IPS DF 4.7 (cell line): ENCODE results near the gene ADIPOR2.
A peak's percentile ranks its signal among the peaks of the same experiment; 100 is the strongest.

ENCODE experiments used
- DNase-seq: peaks from one replicate; pipeline ENCODE4 v3.0.0-alpha.2; 2013; ENCODE audit warnings: low spot score; ENCODE audit errors: extremely low read depth

ADIPOR2 gene

DNA sequence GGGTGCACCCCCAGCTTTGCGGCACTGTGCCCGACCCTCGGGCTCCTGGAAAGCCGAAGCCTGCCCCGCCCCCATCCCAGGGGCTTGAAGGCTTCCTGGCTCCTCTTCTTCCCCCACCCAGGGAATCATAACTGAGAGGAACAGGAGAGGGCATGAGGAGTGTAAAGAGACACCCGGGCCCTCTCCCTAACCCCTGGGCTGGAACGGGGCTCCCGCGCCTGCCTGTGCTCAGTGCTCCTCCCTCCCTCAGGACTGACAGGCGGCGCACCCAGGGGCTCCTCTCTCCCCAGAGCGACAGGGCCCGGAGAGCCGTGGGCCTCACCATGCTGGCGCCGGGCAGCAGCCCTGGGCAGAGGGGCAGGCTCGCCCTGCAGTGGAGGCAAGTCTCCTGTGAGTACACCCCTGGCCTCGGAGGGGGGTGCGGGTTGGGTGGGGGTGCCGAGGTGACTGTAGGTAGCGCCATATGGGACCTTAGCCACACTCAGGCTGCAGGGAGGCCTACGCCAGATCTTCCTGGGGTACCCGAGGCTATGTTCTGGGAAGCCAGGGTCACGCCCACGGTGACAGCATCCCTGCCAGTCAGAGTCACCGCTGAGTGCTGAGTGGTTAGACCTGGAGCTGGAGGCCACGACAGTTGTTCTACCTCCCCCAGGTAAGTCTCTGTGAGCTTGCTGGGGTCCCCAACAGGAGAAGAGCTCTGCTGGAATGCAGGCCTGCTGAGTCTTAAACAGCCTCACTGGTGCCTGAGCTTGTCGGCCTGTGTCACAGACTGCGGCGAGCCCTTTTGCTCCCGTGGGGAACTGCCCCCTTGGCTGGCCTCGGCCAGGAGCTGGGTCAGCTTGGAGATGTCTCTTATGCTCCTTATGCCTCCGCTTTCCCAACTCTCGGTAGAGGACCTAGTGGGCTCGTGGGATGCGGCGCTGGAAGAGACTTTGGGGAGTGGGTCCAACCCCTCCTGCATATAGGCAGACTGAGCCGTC, 137.2 kb downstream of the ADIPOR2 start:
- DNase-seq, result no peak

- no peak for DNase-seq
These were observed 138.0 kb downstream of the ADIPOR2 start for GRCh38 chr12:1828856-1829255.

DNA sequence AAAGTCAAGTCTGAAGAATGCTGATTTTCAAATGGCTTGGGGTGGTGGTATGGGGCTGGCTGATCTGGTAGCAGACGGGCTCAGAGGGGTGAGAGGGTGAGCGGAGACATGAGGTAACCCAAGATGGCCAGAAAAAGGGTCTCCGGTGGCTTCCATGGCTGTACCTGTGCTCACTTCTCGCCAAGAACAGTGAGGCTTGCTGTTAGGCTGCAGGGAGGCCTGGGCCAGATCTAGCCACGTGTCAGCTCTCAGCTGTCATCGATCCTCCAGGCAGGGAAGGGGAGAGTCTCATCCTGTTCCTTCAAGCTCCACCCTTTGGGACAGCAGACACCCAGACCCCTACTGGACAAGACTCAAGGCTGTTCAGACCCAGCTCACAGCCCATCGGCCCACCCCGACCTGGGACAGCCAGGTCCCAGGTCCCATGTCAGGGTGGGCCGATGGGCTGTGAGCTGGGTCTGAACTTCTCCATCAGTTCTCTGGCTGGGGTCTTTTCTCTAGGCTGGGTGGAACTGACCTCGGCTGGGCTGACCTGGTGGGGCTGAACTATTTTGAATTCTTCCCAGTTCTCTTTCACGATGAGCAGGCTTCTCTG, 138.5 kb downstream of the ADIPOR2 start:
- DNase-seq, result no peak

DNA sequence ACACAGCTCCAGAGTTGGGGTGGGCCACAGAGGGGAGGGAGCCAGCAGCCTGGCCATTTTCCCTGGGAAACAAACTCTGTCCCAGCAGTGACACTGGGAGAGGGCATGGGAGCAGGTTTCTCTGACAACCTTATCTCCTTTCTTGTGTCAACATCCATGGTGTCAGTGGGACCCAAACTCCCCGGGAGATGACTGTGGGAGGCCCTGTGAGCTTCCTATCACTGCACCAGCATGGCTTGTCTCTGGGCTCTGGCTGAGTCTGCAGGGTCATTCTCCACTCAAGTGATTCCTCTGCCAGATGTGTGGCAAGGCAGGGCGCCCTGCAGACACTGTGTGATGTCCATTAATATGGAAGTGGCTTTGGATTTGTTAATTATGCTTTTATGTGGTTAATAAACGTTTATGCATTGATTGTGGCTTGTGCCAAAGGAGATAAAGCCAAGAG, 139.6 kb downstream of the ADIPOR2 start:
- no peak for DNase-seq

DNA sequence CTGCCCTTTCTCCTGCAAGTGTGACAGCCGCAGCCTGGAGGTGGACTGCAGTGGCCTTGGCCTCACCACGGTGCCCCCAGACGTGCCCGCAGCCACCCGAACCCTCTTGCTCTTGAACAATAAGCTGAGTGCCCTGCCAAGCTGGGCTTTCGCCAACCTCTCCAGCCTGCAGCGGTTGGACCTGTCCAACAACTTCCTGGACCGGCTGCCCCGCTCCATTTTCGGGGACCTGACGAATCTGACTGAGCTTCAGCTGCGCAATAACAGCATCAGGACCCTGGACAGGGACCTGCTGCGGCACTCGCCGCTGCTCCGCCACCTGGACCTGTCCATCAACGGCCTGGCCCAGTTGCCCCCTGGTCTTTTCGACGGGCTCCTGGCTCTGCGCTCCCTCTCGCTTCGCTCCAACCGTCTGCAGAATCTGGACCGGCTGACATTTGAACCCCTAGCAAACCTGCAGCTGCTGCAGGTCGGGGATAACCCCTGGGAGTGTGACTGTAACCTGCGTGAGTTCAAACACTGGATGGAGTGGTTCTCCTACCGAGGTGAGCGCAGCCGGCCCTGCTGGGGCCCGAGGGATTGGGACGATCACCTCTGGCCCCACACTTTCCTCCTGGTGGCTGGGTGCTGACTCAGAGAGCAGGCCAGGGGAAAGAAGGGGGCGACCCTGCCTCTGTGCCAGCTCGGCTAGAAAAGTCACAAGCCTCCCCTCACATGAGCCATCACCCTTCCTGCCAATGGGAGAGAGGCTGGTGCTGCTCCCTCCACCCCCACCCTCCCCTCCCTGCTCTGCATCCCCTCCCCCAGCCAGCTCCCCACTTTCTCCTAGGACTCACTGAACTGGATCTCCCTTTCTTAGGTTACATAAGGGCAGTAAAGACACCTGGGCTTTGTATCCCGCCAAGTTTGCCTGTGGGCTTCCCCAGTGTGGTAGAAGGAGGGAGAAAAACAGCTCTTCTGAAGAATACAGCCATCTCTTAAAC, 140.4 kb downstream of the ADIPOR2 start:
- DNase-seq, result peak; percentile 62

- no peak for DNase-seq
These were observed 142.1 kb downstream of the ADIPOR2 start for GRCh38 chr12:1832801-1833595.

DNA sequence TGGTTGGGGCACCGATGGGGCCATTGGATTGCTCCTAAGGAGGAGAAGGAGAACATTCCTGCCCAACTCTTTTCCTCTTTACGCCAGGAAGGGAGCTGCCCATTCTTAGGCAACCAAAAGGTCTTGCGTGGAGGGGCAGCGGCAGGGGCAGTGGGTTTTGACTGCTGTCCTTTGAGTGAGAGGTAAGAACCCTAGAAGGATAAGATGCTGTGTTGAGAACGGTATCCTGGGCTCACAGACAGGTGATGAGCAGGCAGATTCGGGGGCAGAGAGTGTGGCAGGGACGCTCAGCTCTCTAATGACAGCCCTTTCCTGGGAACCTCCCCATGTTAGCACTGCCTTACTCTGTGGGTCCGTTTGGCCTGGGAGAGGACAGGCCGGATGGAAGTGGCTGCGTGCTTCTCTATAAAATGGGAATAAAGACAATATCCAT, 142.7 kb downstream of the ADIPOR2 start:
- no peak for DNase-seq

DNA sequence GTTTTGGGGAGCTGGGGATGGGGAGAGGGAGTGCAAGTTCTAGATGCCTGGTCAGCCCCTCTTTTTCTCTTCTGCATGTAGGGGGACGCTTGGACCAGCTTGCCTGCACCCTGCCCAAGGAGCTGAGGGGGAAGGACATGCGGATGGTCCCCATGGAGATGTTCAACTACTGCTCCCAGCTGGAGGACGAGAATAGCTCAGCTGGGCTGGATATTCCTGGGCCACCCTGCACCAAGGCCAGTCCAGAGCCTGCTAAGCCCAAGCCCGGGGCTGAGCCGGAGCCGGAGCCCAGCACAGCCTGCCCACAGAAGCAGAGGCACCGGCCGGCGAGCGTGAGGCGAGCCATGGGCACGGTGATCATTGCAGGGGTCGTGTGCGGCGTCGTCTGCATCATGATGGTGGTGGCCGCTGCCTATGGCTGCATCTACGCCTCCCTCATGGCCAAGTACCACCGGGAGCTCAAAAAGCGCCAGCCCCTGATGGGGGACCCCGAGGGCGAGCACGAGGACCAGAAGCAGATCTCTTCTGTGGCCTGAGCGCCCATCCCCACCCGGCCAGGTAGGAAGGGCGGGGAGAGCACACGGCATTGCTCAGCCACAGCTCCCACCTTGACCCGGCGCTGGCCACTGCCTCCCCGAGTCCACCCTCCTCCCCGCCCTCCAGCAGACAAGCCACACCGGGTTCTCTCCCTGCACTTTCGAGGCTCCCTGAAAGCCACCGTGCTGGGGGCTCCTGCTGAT, 143.5 kb downstream of the ADIPOR2 start:
- no peak for DNase-seq

DNA sequence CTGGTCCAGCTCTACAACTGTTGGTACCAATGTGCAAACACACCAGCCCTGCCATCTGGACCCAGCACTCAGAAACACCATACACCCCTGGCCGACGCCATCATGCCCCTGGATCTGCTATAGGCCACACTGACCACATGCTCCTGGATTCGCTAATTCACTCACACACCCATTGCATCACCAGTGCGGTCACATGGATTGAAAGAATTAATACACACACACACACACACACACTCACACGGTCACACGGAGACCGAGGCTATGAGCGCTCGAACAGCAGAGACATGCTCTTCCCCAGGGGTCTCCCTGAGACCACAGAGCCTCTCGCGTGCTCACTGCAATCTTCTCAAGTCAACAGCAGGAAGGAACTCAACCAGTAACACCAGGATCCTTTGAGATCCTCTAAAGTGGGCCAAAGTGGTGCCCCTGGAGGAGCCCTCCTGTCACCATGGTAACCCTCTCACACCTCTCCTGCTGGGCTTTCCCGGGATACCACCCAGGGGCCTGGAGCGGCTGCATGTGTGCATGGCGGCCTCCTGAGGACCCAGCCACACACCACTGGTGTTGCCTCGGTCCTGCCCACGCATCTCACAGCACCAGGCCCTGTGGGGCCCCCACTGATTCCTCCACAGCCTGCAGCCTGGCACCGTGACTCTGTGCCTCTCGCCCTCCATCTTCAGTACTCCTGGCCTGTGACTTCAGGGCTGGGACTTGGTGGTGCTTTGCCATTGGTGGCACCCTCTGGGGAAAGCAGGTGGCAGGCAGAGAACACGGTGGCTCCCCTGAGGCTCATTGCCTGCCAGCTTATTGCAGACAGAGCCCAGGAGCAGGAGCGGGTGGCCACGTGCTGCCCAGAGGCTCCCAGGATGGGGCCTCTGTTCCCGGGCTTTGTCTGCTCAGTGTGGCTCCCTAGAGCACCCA, 144.6 kb downstream of the ADIPOR2 start:
- DNase-seq, result no peak

DNA sequence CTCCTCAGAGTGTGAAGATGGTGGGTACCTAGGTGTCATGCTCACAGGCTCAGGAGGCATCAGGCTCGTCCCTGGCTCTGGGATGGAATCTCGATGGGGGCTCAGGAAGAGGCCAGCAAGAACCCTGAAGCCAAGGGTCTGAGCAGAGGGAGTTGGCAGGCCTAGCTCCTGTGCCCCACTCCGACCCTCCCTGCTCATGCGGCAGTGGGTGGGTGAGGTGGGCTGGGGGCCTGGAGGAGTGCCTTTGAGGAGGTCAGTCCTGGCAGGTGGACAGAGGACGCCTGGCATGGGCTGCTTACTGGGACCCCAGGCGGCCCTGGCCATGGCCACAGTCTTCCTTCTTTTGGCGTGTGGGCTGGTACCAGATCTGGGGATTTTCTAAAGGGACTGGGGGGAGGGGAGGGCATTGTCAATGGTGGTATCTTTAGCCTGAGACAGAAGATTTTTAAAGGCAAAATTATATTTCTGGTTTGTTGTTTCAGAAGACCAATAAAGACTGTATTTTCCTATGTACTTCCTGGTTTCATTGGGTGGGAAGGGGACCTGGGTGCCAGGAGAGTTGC, 145.5 kb downstream of the ADIPOR2 start:
- no peak for DNase-seq

GRCh38 chr12:1836854-1837421, 146.1 kb downstream of the ADIPOR2 start:
- no peak for DNase-seq

DNA sequence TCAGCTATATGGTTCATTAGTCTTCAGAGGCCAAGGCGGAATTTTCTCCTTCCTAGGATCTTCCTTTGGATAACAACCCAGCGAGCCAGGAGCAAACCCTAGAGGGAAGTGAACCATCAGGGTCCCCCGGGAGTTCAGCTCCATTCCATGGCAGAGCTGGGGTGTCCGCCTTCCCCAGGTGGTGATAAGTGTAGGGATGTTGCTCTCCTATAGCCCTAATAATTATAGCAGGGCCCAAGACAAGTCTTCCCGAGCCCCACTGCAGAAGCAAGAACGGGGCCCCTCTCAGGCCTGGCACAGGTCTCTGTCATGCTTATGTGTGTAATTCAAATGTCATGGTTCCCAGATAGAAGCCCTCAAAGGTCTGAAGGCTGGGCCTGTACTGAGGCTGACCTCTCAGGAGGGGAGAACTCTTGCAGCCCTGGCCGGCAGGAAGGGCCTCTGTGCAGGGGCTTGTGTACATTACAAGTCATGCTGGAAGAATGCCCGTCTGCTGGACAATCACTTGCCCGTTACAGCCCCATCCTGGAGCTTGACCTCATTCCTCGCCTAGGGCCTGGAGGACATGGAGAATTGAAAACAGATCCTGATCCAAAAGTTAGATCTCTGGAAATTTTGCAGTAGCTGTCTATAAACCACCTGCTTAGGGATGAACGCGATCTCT, 146.8 kb downstream of the ADIPOR2 start:
- no peak for DNase-seq
